Measurements from ENCODE around the gene FAM163B.

FAM163B gene

GRCh38 chr9:133631111-133631510, 21.9 kb upstream of the FAM163B start (continued):
- TF ChIP-seq ZBTB7A (tag by site-specific recombination; IDR thresholded peaks at IDR 0.05; ENCODE audit: low read depth) (no peak), ZNF514 (tag by site-specific recombination; IDR thresholded peaks at IDR 0.05) (no peak), ZNF785 (tag by site-specific recombination; IDR thresholded peaks at IDR 0.05) (no peak), YY2 (tag by site-specific recombination; IDR thresholded peaks at IDR 0.05) (no peak)
- TF ChIP-seq, protein P1, sequence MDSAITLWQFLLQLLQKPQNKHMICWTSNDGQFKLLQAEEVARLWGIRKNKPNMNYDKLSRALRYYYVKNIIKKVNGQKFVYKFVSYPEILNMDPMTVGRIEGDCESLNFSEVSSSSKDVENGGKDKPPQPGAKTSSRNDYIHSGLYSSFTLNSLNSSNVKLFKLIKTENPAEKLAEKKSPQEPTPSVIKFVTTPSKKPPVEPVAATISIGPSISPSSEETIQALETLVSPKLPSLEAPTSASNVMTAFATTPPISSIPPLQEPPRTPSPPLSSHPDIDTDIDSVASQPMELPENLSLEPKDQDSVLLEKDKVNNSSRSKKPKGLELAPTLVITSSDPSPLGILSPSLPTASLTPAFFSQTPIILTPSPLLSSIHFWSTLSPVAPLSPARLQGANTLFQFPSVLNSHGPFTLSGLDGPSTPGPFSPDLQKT (IDR thresholded peaks at IDR 0.05; ENCODE audit: borderline replicate concordance, low read depth, low read length), result no peak

DNA sequence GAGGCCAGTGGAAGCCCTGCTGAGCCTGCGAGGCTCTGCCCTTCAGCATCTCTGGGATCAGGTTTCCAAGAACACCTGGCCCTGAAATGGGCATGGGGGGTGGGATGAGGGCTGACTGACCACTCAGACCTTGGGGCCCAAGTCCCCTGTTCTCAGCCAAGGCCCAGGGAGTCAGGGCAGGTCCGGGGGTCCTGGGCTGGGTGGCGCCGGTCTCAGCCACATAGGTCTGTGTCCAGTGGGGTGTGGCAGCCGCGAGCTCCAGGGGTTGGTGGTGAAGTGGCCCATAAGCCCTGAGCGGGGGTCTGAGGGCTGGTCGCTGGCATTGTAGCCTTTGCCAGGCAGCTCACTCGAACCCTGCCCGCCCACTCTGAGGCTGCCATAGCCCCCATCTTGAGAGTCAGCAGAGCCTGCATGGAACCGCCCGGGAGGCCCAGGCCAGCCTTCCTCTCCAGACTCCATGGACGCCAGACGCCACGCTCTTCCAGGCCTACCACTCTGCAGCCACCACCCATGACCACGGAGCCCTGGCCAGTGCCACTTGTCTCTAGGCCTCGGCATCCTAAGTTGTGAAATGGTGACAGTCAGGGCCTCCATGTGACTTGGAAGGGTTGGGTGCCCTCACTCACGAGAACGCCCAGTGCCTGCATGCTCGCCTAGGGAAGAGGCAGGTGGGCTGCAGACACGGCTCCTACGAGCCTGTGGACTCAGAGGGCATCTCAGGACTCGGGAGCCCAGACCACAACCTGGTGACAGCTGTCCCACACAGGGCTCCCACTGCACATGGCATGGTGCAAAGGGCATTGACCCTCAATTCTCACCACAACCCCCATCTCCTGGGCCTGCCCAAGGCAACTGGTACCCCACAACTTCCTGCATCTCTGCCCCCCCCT, 20.3 kb upstream of the FAM163B start:
- H3K9me3 ChIP-seq (ENCODE audit: control insufficient read depth, insufficient read depth, low read depth, low read length), result no peaks in the 10 kb centered on the region
- no peaks in the 10 kb centered on the region for H3K4me1 ChIP-seq (ENCODE audit: control insufficient read depth, insufficient read depth, low read length)
- ChIA-PET CTCF (interaction anchor here (1.2 kb wide), 1 partner anchor 98 kb away, joined by 5 read pairs; no protein-coding TSS in a partner anchor), POLR2A (no interaction called here)
- H3K36me3 ChIP-seq (ENCODE audit: control insufficient read depth in 2 of 2, insufficient read depth in 1 of 2, low read length in 2 of 2), result no peaks in the 10 kb centered on the region
- no peak overlapping the region for H3K4me3 ChIP-seq (ENCODE audit: low read depth, low read length)
- no peak overlapping the region for H3K27ac ChIP-seq (ENCODE audit: extremely low read depth, low read depth, low read length)
- TF ChIP-seq ZFP69B (tag by site-specific recombination; IDR thresholded peaks at IDR 0.05), result no peak
- TF ChIP-seq, protein P2, sequence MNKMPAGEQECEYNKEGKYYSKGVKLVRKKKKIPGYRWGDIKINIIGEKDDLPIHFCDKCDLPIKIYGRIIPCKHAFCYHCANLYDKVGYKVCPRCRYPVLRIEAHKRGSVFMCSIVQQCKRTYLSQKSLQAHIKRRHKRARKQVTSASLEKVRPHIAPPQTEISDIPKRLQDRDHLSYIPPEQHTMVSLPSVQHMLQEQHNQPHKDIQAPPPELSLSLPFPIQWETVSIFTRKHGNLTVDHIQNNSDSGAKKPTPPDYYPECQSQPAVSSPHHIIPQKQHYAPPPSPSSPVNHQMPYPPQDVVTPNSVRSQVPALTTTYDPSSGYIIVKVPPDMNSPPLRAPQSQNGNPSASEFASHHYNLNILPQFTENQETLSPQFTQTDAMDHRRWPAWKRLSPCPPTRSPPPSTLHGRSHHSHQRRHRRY (tag by site-specific recombination; IDR thresholded peaks at IDR 0.05), result no peak
- TF ChIP-seq GLIS1 (tag by site-specific recombination; IDR thresholded peaks at IDR 0.05), result no peak
- TF ChIP-seq FEZF1 (tag by site-specific recombination; IDR thresholded peaks at IDR 0.05), result no peak
- no peak for TF ChIP-seq ZNF223 (tag by site-specific recombination; IDR thresholded peaks at IDR 0.05)
- no peak for TF ChIP-seq ZNF37A (tag by site-specific recombination; IDR thresholded peaks at IDR 0.05)
- no peak for TF ChIP-seq ZNF132 (tag by site-specific recombination; IDR thresholded peaks at IDR 0.05; ENCODE audit: borderline replicate concordance)
- no peak for TF ChIP-seq ZNF214 (tag by site-specific recombination; IDR thresholded peaks at IDR 0.05; ENCODE audit: borderline replicate concordance)
- TF ChIP-seq ZNF580 (tag by site-specific recombination; IDR thresholded peaks at IDR 0.05), result no peak
- no peak for TF ChIP-seq ZBTB20 (tag by site-specific recombination; IDR thresholded peaks at IDR 0.05)
- TF ChIP-seq ZNF501 (tag by site-specific recombination; IDR thresholded peaks at IDR 0.05), result no peak
- no peak for TF ChIP-seq OSR2 (tag by site-specific recombination; IDR thresholded peaks at IDR 0.05)
- no peak for TF ChIP-seq HOXA7 (CRISPR knock-in tag; IDR thresholded peaks at IDR 0.05; ENCODE audit: borderline replicate concordance)
- no peak for TF ChIP-seq TCF7L2 (IDR thresholded peaks at IDR 0.05; ENCODE audit: borderline replicate concordance, low read depth, low read length)
- TF ChIP-seq ZNF473 (tag by site-specific recombination; IDR thresholded peaks at IDR 0.05), result no peak
- TF ChIP-seq ZNF26 (tag by site-specific recombination; IDR thresholded peaks at IDR 0.05), result no peak
- TF ChIP-seq ZBTB26 (tag by site-specific recombination; optimal IDR thresholded peaks at IDR 0.05), result no peak
- no peak for TF ChIP-seq ZSCAN23 (tag by site-specific recombination; IDR thresholded peaks at IDR 0.05)
- no peak for TF ChIP-seq ZNF239 (tag by site-specific recombination; IDR thresholded peaks at IDR 0.05)
- TF ChIP-seq ZNF280C (tag by site-specific recombination; IDR thresholded peaks at IDR 0.05), result no peak
